NCI-H2196 treated with DMSO at 0.1 percent for 48 hours (cell line): ENCODE measurements around the gene FOXL3.
"Not testable (repeated sequence)": the region's sequence is repeated elsewhere in the genome, so short reads cannot be mapped to it uniquely, and the experiment has no call there.

ENCODE experiments used
- DNase-seq: peaks from one replicate; lab custom pipeline; 2025; ENCODE audit not compliant: unreplicated experiment; lab: John Stamatoyannopoulos, UW

Gene FOXL3

DNA sequence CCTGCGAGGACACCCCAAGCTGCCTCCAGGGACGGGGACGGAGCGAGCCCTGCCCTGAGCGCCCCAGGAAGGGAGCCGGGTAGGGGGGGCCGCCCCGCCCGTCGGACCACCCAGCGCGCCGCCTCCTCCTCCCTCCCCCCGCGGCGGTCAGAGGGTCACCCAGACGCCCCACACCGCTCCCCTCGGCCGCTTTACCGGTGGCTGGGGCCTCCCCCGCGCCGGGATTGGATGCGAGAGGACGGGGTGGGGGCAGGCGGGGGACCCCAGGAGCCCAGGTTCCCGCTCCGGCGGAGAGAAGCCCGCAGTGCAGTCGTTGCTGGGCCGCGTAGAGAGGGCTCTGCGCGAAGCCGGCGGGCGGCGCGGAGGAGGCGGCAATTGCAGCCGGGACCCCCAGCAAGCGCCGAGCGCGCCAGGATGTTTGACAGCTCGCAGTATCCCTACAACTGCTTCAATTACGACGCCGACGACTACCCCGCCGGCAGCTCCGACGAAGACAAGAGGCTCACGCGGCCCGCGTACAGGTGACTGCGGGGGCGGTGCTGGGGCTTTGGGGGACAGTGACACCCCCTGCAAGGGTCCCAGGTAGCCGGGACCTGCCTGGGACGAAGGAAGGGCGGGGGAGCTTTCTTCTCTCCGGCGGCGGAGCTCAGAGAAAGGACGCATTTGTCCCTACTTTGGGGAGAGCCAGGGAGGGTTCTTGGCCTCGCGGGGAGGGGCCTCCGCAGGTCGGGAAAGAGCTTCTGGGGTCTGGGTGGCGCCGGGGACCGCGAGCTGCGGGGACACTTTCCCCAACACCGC is at the start of gene FOXL3:
TSS of gene FOXL3 (plus strand) at position 415 of the 798 bp plus-strand sequence. CDS start at position 415, 0 bp downstream.
- DNase-seq, result no peak

DNA sequence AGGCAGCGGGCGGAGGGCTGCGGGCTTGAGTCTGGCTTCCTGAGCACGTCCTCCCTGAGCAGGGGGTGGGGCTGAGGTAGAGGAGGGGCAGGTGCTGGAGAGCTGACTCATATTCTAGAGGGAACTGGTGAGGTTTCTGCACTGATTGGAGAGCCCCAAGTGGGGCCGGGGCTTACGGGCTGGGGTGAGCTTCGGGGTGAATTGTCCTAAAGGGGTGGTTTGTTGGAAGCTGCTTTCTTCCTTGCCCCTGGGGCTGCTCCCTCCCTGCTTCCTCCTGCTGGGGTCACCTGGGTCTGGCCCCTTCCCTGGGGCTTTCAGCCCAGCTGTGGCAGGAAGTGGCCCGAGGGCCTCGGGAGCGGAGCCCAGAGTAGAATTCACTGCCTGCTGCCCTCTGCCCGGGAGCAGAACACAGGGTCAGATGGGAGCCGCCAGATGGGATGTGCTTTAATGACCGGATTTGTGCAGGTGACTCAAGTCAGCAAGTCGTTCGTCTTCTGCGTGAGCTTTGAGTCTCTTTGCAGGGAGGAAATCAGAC is 49.0 kb upstream of the FOXL3 start:
- no peak for DNase-seq

DNA sequence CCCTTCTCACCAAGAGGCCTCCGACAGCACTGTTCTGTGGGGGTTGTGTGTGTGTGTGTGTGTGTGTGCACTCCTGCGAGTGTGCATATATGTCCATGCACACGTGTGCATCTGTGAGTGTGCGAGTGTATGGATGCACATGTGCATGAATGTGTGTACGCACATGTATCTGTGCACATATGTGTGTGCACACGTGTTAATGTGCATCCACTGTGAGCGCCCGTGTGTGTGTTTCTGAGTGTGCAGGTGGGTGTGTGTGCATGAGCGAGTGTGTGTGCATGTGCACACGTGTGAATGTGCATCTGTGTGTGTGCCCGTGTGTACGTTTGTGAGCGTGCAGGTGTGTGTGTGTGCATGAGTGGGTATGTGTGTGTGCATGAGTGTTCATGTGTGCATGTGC is 48.5 kb upstream of the FOXL3 start:
- DNase-seq, result no peak

DNA sequence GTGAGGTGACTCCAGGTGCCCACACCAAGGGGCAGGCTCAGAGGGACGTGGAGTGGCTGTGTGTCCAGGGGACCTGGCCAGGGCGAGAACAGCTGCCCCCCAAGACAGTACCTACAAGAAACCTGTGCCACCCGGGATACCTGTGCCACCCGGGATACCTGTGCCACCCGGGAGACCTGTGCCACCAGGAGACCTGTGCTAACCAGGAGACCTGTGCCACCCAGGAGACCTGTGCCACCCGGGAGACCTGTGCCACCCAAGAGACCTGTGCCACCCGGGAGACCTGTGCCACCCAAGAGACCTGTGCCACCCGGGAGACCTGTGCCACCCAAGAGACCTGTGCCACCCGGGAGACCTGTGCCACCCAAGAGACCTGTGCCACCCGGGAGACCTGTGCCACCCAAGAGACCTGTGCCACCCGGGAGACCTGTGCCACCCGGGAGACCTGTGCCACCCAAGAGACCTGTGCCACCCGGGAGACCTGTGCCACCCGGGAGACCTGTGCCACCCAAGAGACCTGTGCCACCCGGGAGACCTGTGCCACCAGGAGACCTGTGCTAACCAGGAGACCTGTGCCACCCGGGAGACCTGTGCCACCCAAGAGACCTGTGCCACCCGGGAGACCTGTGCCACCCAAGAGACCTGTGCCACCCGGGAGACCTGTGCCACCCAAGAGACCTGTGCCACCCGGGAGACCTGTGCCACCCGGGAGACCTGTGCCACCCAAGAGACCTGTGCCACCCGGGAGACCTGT is 47.0 kb upstream of the FOXL3 start:
- not testable (repeated sequence) for DNase-seq

DNA sequence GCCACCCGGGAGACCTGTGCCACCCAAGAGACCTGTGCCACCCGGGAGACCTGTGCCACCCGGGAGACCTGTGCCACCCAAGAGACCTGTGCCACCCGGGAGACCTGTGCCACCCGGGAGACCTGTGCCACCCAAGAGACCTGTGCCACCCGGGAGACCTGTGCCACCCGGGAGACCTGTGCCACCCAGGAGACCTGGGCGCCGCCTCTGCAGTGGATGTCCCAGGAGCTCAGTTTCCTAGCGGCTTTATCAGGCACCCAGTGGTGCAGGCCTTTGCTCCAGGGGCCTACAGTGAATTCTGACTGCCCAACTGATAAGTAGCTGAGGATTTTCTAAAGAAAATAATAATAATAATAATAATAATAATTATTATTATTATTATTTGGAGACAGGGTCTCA is 46.4 kb upstream of the FOXL3 start:
- DNase-seq, result not testable (repeated sequence)

DNA sequence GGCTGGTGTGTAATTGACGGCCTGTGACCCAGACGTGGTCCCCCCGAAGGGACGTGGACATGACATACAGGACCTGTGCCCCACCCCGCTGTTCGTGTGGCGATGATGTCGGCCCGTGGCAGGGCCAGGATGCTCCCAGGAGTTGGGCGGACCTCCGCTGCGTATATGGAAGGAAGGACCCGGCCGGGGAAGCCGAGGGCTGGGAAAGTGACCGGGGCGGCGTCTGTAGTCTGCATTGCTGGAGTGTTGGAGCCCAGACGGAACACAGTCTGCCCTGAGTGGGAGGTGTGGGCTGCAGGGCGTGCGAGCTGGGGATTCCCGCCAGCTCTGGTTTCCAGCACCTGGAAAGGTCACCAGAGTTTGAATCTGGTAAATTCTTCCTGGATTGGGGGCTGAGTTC is 45.0 kb upstream of the FOXL3 start:
- DNase-seq, result no peak

DNA sequence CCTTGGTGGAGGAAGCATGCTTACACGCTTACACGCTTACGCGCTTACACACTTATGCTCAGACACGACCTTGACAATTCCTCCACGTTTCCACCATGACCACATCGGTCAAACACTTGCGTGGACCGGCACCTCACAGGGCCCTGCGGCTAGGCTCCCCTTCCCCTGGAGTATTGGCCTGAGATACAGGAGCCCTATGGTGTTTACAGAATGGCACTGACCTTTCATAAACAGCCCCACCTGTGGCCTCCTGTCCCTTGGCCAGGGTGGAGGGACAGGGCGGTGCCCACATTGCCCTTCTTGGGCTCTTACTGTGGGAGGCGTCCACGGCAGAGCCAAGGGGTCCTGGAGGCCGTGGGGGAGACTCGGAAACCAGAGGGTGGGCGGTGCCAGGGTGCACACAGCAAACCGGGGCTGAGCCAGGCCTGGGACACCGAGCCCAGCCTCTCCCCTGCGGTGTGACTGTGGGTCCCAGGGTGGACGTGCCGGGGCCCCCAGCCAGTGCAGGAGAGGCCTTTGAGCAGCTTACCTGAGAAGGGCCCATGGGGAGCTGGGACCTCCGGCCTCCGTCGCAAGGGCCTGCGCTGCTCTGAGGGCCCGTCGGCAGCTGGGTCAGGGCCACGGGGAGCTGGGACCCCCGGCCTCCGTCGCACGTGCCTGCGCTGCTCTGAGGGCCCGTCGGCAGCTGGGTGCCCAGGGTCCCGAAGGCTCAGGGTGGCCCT is 44.2 kb upstream of the FOXL3 start:
- DNase-seq, result no peak

DNA sequence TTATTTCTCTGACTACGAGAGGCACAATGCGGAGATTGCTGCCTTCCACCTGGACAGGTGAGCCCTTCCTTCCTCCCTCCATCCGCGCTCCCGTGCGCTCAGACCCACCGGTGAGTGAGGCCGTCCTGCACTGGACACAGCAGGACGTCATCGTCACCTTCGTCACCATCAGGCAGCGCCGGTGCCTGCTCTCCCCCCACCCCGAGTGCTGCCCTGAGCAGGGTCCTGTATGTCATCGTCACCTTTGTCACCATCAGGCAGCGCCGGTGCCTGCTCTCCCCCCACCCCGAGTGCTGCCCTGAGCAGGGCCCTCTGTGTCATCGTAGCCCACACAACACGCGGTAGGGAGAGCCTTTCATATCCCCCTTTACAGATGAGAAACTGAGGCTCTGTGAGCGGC is 43.5 kb upstream of the FOXL3 start:
- no peak for DNase-seq

DNA sequence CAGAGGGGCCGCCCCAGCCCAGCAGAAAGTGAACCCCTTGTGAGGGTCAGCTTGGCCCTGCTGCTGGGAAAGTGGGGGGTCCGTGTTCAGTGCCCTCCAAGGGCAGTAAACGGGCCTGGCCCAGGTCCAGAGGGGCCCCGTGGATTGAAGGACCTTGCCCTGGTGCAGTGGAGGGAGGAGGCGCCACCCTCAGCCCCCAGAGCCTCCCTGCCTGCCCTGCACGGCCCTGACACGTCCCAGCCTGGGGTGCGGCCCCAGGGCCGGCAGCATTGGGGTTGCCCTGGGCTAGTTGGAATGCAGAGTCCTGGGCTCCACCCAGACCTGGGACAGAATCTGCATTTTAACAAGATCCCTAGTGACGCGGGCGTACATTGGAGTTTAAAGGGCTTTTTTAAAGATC is 42.8 kb upstream of the FOXL3 start:
- no peak for DNase-seq

DNA sequence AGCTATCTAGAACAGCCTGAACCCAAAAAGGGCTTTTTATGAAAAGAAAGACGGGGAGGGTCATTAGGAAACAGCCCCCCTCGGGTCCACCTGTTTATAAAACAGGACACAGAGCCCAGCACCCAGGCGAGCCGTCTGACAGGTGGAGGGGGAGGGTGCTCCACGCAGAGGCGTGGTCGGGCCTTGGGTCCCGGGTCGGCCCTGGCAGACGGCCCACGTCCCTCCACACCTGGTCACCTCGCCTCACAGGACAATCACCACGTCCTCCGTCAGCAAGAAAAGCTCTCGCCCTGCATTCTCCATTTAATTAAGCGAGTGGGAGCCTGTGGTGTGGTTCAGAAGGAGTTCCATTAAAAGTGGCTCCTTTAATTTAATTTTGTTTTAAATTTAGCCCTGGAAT is 42.3 kb upstream of the FOXL3 start:
- DNase-seq, result no peak

DNA sequence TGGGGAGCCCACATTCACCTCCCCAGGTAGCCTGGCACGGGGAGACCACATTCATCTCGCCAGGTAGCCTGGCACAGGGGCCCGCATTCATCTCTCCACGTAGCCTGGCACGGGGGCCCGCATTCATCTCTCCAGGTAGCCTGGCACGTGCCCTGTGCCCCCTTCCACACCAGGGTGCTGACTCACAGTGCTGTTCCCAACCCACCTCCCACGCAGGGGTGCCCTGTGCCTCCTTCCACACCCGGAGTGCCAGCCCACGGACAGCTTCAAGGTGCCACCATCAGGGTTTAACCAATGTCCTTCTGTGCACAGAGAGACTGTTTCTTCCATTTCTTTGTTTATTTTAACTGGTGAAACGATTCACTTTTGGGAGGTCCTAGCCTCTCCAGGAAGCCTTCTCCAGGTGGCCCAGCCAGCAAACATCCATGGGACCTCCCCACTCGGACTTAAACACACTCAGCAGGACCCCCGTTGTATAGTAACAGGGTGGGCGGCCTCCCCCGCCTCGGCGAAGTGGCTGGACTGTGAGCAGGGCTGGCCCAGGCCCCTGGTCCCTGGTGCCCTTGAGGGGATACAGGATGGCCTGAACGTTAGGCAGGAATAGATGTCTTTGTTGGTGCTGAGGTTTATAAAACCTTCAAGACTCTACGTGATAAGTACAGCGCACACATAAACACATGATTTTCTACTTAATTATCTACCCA is 41.1 kb upstream of the FOXL3 start:
- no peak for DNase-seq

DNA sequence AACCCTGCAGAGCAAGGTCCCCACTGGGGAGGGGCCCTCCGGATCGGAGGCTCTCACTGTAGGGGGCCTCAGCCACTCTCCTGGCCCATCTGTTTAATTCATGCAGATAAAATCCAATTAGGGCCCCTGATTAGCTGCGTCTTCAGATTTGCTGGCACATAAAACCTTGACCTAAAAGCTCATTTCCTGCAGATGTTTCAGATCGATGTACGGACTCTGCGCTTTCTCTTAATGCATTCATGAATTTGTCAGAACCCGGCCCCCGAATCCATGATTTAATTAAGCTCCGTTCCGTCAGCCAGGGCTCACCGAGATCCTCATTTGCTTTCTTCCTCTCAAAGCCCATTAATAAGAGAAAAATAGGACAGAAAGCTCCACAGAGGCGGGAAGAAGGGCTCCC is 40.0 kb upstream of the FOXL3 start:
- no peak for DNase-seq

DNA sequence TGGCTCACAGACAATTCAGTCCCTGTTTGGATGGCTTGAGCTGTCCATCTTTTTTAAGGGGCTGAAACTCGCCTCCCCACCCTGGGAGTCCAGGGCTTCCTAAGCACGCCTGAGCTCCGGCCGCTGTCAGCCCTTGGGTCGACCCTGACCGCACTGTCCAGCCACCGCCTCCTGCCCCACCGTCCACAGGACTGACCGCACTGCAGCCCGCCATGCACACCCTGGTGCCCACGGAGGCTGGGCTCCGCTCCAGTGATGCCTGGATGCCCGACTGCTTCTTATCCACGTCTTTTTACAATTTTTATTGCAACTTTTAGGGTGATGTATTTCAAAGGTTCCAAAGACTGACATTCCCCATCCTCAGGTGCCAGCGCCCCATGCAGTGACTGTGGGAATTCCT is 39.4 kb upstream of the FOXL3 start:
- no peak for DNase-seq

DNA sequence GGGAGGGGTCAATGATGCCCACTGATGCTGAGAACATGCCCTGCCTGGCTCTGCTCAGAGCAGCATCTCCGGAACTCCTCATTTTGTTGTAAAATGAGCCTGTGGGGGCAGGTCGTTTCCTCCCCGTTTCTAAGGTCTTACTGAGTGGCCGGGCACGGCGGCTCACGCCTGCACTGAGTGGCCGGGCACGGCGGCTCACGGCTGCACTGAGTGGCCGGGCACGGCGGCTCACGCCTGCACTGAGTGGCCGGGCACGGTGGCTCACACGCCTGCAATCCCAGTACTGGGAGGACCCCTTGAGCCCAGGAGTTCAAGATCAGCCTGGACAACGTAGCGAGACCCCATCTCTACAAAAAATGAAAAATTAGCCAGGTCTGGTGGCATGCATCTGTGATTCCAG is 39.0 kb upstream of the FOXL3 start:
- no peak for DNase-seq

DNA sequence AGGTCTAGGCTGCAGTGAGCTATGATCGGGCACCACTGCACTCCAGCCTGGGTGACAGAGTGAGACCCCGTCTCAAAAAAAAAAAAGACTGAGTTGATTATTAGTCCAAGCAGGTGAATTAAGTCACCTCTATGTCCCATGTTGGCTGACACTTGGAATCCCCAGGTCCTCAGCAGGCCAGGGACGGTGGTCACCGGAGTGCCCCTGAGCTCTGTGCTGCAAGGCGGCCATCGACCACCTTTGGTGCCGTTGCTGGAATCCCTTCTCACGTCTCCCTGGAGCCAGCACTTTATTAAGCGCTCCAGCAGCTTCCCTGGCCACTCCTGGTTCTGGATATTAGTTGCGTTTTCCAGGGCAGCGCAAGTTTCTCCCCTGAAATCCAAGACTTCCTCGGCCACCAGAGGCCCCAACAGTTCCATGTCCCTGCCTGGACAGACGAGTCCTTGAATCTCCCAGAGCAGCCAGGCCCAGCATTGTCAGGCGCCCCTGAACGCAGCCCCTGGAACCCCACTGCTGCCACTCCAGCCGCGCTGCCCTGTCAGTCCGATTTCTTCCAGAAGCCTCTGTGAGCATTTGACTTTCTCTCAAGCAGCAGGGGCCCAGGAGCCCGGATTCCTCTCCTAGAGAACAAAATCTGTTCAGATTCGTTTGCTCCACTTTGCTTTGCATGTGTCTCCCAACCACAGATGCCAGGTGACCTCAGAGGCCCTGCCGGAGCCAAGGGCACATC is 38.4 kb upstream of the FOXL3 start:
- no peak for DNase-seq

DNA sequence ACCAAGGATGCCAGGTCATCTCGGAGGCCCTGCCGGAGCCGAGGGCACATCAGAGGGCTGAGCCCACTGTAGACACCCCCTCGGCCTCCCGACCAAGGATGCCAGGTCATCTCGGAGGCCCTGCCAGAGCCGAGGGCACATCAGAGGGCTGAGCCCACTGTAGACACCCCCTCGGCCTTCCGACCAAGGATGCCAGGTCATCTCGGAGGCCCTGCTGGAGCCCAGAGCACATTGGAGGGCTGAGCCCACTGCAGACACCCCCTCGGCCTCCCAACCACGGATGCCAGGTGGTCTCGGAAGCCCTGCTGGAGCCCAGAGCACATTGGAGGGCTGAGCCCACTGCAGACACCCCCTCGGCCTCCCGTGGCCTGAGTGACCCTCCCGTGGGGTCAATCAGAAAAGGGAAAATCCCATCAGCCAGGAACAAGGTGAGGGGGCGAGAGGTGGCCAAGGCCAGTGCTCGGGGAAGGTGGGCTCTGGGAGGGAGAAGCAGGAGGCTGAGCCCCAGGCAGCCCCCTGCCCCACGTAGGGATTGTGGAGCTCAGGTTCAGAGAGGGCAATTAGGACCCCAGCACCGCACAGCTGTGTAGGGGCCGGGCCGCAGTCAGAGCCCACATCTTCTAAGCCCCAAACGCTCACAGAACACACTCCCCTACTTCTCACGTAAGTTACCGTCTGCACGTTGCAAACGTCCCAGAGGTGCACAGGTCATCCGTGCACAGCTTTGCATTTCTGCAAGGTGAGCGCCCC is 37.6 kb upstream of the FOXL3 start:
- DNase-seq, result no peak

DNA sequence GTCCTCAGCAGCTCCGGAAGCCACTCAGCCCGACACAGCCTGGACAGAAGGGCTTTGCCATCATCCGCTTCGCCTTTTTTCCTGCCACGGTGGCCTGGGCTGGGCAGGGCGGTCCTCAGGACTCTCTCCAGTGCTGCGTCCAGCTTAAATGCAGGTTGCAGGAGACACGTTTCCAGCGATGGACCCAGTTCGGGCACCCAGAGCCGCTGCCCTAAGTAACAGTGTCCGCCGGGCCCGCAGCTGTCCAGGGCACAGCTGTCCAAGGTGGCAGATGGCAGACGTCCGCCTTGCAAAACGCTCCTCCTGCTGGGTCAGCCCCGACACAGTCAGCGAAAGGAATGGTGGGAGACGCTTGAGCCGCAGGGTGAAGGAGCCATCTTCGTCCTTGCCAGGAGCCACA is 37.0 kb upstream of the FOXL3 start:
- no peak for DNase-seq

DNA sequence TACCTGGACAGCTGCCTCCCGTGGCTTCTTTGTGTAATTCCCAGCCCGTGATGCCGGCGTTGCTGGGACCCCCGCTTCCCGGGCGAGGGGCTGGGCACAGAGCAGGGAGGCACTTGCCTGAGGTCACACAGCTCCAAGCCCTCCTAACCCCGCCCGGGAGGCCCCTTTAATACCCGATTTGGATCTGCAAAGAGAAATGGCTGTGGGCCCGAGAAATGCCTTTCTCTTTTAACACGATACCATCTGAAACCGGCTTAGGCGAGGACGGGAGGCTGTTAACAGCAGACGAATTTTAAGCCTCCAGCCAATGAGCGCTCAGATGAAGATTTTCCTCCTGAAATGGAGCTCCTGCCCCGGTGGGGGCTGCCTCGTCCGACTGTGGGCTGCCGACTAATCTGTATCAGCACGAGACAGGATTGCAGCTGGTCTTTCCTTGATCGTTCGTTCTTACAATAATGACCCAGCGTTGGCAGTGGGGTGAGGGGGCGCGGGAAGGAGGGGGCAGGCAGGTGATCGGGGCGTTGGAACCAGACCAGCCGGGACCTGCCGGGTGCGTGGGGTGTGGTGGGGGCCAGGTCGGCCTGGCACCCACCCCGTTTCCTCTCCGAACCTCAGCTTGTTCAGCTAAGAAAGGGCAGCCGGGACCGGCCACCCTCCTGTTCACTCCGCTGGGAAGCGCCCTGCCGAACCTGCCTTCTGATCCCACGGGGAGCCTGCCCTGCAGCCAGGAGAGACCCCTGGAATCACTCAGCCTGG is 36.2 kb upstream of the FOXL3 start:
- no peak for DNase-seq
